HCT116 (cell line): ENCODE measurements around the gene SLC26A9. TPM values are rescaled to one million over a fixed set of nuclear protein-coding genes. Genes with fewer than 3 reads are reported as not detected.

Experiments
- ATAC-seq: fragments of 200-7000 bp; cut with Tn5 transposase; 2 replicates; pipeline ENCODE4 v1.9.1; 2020; ENCODE audit warnings: mild to moderate bottlenecking, moderate library complexity
- BruUV-seq: library from RNA; stranded (reverse); fragments of 400-500 nt; replicated peaks from 2 replicates; lab custom pipeline; 2021; lab: Mats Ljungman, UMichigan
- CTCF ChIA-PET: fragments of 300-600 bp; sonication (Branson Sonifier 250); formaldehyde crosslinking; loops from one replicate; lab custom pipeline; 2021; ENCODE audit warnings: antibody characterized with exemption; lab: Charles Lee
- POLR2A ChIA-PET: fragments of 300-600, 350-600 bp; sonication (Branson Sonifier 250); formaldehyde crosslinking; loops from one replicate; lab custom pipeline; 2021; ENCODE audit warnings: antibody characterized with exemption; lab: Charles Lee
- RAD21 ChIA-PET, 2 experiments: fragments of 300-600 bp; sonication (Branson Sonifier 250); formaldehyde crosslinking; loops; one replicate each; lab custom pipeline; 2023; ENCODE audit warnings: low total read pairs in 2 of 2; ENCODE audit not compliant: uncharacterized antibody in 2 of 2, unreplicated experiment in 2 of 2, low non-redundant PET in 1 of 2; lab: Charles Lee
- DNase-seq: peaks from one replicate; pipeline ENCODE4 v3.0.0-alpha.2; 2010; ENCODE audit warnings: low read depth, low spot score
- H2AFZ ChIP-seq: fragments of 200-600 bp; shearing (Covaris generic), sonication (generic); 2 replicates; pipeline ENCODE4 v1.6.1; 2017; ENCODE audit warnings: low read depth, mixed run types, mixed read lengths, antibody characterized with exemption, low read length; ENCODE audit not compliant: poor library complexity, severe bottlenecking
- H3K27ac ChIP-seq: 2 replicates; pipeline ENCODE4 v1.5.1; 2012; ENCODE audit warnings: low read depth, low read length
- H3K27me3 ChIP-seq: fragments of 200-600 bp; sonication (generic); 2 replicates; pipeline ENCODE4 v1.6.1; 2016; ENCODE audit warnings: mixed run types, low read length, mixed read lengths; ENCODE audit not compliant: insufficient read depth
- H3K36me3 ChIP-seq, 2 experiments: fragments of 200-500 bp in 1 of 2; fragments of 200-600 bp in 1 of 2; sonication (Bioruptor generic) in 1 of 2; sonication (generic) in 1 of 2; 2 replicates each; pipeline versions ENCODE4 v1.5.1 to v1.6.1; 2014 to 2016; ENCODE audit warnings: low read length in 2 of 2, inconsistent platforms in 1 of 2, mixed read lengths in 1 of 2, mixed run types in 1 of 2; ENCODE audit not compliant: insufficient read depth in 2 of 2, control insufficient read depth in 1 of 2
- H3K4me1 ChIP-seq, 2 experiments: fragments of 200-600 bp in 1 of 2; sonication (generic) in 1 of 2; 2 replicates each; pipeline versions ENCODE4 v1.5.1 to v1.6.1; 2012 to 2017; ENCODE audit warnings: low read length in 2 of 2, inconsistent platforms in 1 of 2, mild to moderate bottlenecking in 1 of 2, mixed read lengths in 1 of 2, mixed run types in 1 of 2, moderate library complexity in 1 of 2; ENCODE audit not compliant: insufficient read depth in 2 of 2, control insufficient read depth in 1 of 2
- H3K4me2 ChIP-seq: fragments of 200-600 bp; sonication (generic); 2 replicates; pipeline ENCODE4 v1.6.1; 2017; ENCODE audit warnings: mixed run types, low read length, mixed read lengths
- H3K4me3 ChIP-seq, 2 experiments: fragments of 200-600 bp in 1 of 2; sonication (generic) in 1 of 2; replicated peaks in 1 of 2; 2 replicates each; pipeline ENCODE4 v1.5.1; 2011 to 2016; ENCODE audit warnings: low read length in 2 of 2, control low read depth in 1 of 2, low read depth in 1 of 2, mild to moderate bottlenecking in 1 of 2, mixed read lengths in 1 of 2, mixed run types in 1 of 2
- H3K79me2 ChIP-seq: fragments of 200-600 bp; sonication (generic); 2 replicates; pipeline ENCODE4 v1.6.1; 2017; ENCODE audit warnings: mild to moderate bottlenecking, mixed run types, low read length, moderate library complexity, mixed read lengths; ENCODE audit not compliant: insufficient read depth
- H3K9ac ChIP-seq: fragments of 200-600 bp; sonication (generic); 2 replicates; pipeline ENCODE4 v1.6.1; 2016; ENCODE audit warnings: low read length, mixed read lengths
- H3K9me2 ChIP-seq: fragments of 200-600 bp; sonication (generic), shearing (Covaris generic); 2 replicates; pipeline ENCODE4 v1.6.1; 2017; ENCODE audit warnings: mixed run types, mild to moderate bottlenecking, moderate library complexity; ENCODE audit not compliant: insufficient read depth
- H3K9me3 ChIP-seq, 2 experiments: fragments of 200-500 bp in 1 of 2; fragments of 200-600 bp in 1 of 2; sonication (Bioruptor generic) in 1 of 2; sonication (generic) in 1 of 2; 2 replicates each; pipeline ENCODE4 v1.6.1; 2014 to 2017; ENCODE audit warnings: low read length in 2 of 2, mixed read lengths in 2 of 2, inconsistent platforms in 1 of 2, low read depth in 1 of 2, mild to moderate bottlenecking in 1 of 2, mixed run types in 1 of 2, moderate library complexity in 1 of 2; ENCODE audit not compliant: control insufficient read depth in 1 of 2, insufficient read depth in 1 of 2
- H4K20me1 ChIP-seq: fragments of 200-600 bp; sonication (generic), shearing (Covaris generic); 2 replicates; pipeline ENCODE4 v1.6.1; 2017; ENCODE audit warnings: mixed run types, mild to moderate bottlenecking, moderate library complexity; ENCODE audit not compliant: insufficient read depth
- CBX3 ChIP-seq: IDR thresholded peaks from 2 replicates; pipeline ENCODE4 v1.6.1; 2012; ENCODE audit warnings: low read depth
- EGR1 ChIP-seq: IDR thresholded peaks from 2 replicates; pipeline ENCODE4 v1.6.1; 2012; ENCODE audit warnings: low read depth
- ELF1 ChIP-seq: IDR thresholded peaks from 2 replicates; pipeline ENCODE4 v1.6.1; 2012; ENCODE audit warnings: low read depth, borderline replicate concordance
- FOSL1 ChIP-seq: IDR thresholded peaks from 2 replicates; pipeline ENCODE4 v1.6.1; 2012; ENCODE audit warnings: low read depth
- JUND ChIP-seq: IDR thresholded peaks from 2 replicates; pipeline ENCODE4 v1.6.1; 2012
- POLR2AphosphoS5 ChIP-seq: IDR thresholded peaks from 2 replicates; pipeline ENCODE4 v1.6.1; 2011; ENCODE audit warnings: mild to moderate bottlenecking, low read depth, low read length, moderate library complexity
- RAD21 ChIP-seq: IDR thresholded peaks from 2 replicates; pipeline ENCODE4 v1.6.1; 2012; ENCODE audit warnings: low read depth, mild to moderate bottlenecking
- SIN3A ChIP-seq: IDR thresholded peaks from 2 replicates; pipeline ENCODE4 v1.6.1; 2012; ENCODE audit warnings: low read depth
- SP1 ChIP-seq: IDR thresholded peaks from 2 replicates; pipeline ENCODE4 v1.6.1; 2012; ENCODE audit warnings: low read depth
- SRF ChIP-seq: IDR thresholded peaks from 2 replicates; pipeline ENCODE4 v1.6.1; 2012; ENCODE audit warnings: low read depth
- YY1 ChIP-seq: IDR thresholded peaks from 2 replicates; pipeline ENCODE4 v1.6.1; 2011; ENCODE audit warnings: low read length, low read depth, moderate library complexity, mild to moderate bottlenecking; ENCODE audit not compliant: insufficient replicate concordance; ENCODE audit errors: extremely low read depth
- ZNF274 ChIP-seq: fragments of 200-500 bp; sonication (Bioruptor generic); IDR thresholded peaks from 2 replicates; pipeline ENCODE4 v1.6.1; 2014; ENCODE audit warnings: mild to moderate bottlenecking, low read depth, low read length, inconsistent platforms
- intact Hi-C: fragments of 100-400 bp; cut with micrococcal nuclease; formaldehyde crosslinking; loops from 2 replicates; pipeline ENCODE4 v1.10.0; 2022
- total RNA-seq: library from RNA; stranded (reverse); gene quantifications from one replicate; pipeline ENCODE4 v1.2.1, GENCODE V29; 2021; ENCODE audit not compliant: unreplicated experiment
- TF ChIP-seq, protein P1 (sequence below): IDR thresholded peaks from 2 replicates; pipeline ENCODE4 v1.6.1; 2011; ENCODE audit warnings: mild to moderate bottlenecking, low read length, moderate library complexity; ENCODE audit not compliant: insufficient replicate concordance; ENCODE audit errors: extremely low read depth
- TF ChIP-seq, protein P2 (sequence below), 3 experiments: fragments of 200-600 bp in 1 of 3; sonication (generic) in 1 of 3; IDR thresholded peaks in 2 of 3; conservative IDR thresholded peaks in 1 of 3; 2 replicates each; pipeline ENCODE4 v1.5.1; 2012 to 2017; ENCODE audit warnings: low read depth in 2 of 3, low read length in 2 of 3, antibody characterized with exemption in 1 of 3, borderline replicate concordance in 1 of 3, control low read depth in 1 of 3, mild to moderate bottlenecking in 1 of 3, mixed read lengths in 1 of 3, mixed run types in 1 of 3, moderate library complexity in 1 of 3; ENCODE audit not compliant: insufficient read depth in 1 of 3
- TF ChIP-seq, protein P3 (sequence below): IDR thresholded peaks from 2 replicates; pipeline ENCODE4 v1.6.1; 2012; ENCODE audit warnings: low read depth
- TF ChIP-seq, protein P4 (sequence below): IDR thresholded peaks from 2 replicates; pipeline ENCODE4 v1.6.1; 2012

The SLC26A9 gene
- total RNA-seq, 1 experiment from 2014 or later: not detected

DNA sequence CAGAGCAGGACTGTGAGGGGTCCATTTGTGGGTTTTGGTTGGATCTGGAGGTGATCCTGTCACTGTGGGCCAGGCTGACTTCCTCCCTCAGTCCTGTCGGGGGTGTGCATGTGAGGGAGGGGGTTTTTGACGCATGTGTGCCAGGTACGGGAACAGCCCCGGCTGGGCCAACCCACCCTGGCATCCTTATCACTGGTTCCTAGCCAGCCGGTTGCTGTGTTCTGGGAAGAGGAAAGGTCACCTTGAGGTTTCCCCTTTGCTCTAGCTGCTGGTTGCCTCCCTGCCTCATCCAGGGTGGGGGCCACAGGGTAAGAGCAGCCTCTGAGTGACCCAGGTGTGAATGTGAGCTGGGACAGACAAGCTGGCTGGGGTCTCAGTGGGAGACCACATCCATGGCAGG, 2.5 kb downstream of the SLC26A9 start:
- Histone ChIP-seq H3K4me2 (no peak overlapping the region), H3K9me3 (no peaks in the 10 kb centered on the region), H3K36me3 (no peaks in the 10 kb centered on the region), H3K27ac (no peak overlapping the region), H3K9ac (no peak overlapping the region), H3K79me2 (no peaks in the 10 kb centered on the region)
- DNase-seq: no peak
- TF ChIP-seq, protein P1, sequence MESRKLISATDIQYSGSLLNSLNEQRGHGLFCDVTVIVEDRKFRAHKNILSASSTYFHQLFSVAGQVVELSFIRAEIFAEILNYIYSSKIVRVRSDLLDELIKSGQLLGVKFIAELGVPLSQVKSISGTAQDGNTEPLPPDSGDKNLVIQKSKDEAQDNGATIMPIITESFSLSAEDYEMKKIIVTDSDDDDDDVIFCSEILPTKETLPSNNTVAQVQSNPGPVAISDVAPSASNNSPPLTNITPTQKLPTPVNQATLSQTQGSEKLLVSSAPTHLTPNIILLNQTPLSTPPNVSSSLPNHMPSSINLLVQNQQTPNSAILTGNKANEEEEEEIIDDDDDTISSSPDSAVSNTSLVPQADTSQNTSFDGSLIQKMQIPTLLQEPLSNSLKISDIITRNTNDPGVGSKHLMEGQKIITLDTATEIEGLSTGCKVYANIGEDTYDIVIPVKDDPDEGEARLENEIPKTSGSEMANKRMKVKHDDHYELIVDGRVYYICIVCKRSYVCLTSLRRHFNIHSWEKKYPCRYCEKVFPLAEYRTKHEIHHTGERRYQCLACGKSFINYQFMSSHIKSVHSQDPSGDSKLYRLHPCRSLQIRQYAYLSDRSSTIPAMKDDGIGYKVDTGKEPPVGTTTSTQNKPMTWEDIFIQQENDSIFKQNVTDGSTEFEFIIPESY: no peak
- TF ChIP-seq ZNF274 (no peak), ELF1 (no peak), JUND (no peak), FOSL1 (no peak), RAD21 (no peak), YY1 (no peak), SIN3A (no peak), SRF (no peak), POLR2AphosphoS5 (no peak), SP1 (no peak), EGR1 (no peak), CBX3 (no peak)
- TF ChIP-seq, protein P2, sequence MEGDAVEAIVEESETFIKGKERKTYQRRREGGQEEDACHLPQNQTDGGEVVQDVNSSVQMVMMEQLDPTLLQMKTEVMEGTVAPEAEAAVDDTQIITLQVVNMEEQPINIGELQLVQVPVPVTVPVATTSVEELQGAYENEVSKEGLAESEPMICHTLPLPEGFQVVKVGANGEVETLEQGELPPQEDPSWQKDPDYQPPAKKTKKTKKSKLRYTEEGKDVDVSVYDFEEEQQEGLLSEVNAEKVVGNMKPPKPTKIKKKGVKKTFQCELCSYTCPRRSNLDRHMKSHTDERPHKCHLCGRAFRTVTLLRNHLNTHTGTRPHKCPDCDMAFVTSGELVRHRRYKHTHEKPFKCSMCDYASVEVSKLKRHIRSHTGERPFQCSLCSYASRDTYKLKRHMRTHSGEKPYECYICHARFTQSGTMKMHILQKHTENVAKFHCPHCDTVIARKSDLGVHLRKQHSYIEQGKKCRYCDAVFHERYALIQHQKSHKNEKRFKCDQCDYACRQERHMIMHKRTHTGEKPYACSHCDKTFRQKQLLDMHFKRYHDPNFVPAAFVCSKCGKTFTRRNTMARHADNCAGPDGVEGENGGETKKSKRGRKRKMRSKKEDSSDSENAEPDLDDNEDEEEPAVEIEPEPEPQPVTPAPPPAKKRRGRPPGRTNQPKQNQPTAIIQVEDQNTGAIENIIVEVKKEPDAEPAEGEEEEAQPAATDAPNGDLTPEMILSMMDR (IDR thresholded peaks at IDR 0.05 in 2 of 3, conservative IDR thresholded peaks at IDR 0.05 in 1 of 3; ENCODE audit: borderline replicate concordance in 1 of 3, insufficient read depth in 1 of 3, low read depth in 2 of 3, low read length in 2 of 3): no peak
- TF ChIP-seq, protein P3, sequence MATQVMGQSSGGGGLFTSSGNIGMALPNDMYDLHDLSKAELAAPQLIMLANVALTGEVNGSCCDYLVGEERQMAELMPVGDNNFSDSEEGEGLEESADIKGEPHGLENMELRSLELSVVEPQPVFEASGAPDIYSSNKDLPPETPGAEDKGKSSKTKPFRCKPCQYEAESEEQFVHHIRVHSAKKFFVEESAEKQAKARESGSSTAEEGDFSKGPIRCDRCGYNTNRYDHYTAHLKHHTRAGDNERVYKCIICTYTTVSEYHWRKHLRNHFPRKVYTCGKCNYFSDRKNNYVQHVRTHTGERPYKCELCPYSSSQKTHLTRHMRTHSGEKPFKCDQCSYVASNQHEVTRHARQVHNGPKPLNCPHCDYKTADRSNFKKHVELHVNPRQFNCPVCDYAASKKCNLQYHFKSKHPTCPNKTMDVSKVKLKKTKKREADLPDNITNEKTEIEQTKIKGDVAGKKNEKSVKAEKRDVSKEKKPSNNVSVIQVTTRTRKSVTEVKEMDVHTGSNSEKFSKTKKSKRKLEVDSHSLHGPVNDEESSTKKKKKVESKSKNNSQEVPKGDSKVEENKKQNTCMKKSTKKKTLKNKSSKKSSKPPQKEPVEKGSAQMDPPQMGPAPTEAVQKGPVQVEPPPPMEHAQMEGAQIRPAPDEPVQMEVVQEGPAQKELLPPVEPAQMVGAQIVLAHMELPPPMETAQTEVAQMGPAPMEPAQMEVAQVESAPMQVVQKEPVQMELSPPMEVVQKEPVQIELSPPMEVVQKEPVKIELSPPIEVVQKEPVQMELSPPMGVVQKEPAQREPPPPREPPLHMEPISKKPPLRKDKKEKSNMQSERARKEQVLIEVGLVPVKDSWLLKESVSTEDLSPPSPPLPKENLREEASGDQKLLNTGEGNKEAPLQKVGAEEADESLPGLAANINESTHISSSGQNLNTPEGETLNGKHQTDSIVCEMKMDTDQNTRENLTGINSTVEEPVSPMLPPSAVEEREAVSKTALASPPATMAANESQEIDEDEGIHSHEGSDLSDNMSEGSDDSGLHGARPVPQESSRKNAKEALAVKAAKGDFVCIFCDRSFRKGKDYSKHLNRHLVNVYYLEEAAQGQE: no peak
- TF ChIP-seq, protein P4, sequence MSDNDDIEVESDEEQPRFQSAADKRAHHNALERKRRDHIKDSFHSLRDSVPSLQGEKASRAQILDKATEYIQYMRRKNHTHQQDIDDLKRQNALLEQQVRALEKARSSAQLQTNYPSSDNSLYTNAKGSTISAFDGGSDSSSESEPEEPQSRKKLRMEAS: no peak
- TF ChIP-seq, all 23 proteins: peak for 0
- ChIA-PET POLR2A (no interaction called here), RAD21 (no interaction called here), CTCF (no interaction called here)
- Histone ChIP-seq H4K20me1 (no peaks in the 10 kb centered on the region), H3K4me1 (peaks cover 12 to 33% of the 10 kb centered on the region in 2 experiments), H3K27me3 (peaks cover 27% of the 10 kb centered on the region), H3K4me3 (no peak overlapping the region), H3K9me2 (no peaks in the 10 kb centered on the region), H2AFZ (no peak overlapping the region)
- intact Hi-C loops: no loop called here
- no TSS peak for BruUV-seq
- ATAC-seq: no peak
